Naive thymus-derived CD4-positive, alpha-beta T cell (primary cell): ENCODE data around the gene SLC8B1. TPM values are rescaled to one million over a fixed set of nuclear protein-coding genes. Genes with fewer than 3 reads are reported as not detected.
A peak's percentile ranks its signal among the peaks of the same experiment; 100 is the strongest.

Experiments
- ATAC-seq: fragments of 150-1000 bp; cut with Tn5 transposase; 2 replicates; pipeline ENCODE4 v1.10.0; 2021; ENCODE audit warnings: mild to moderate bottlenecking, moderate library complexity
- CTCF ChIA-PET: fragments of 350-600 bp; sonication (Branson Sonifier 250); formaldehyde crosslinking; loops from one replicate; lab custom pipeline; 2021; ENCODE audit warnings: antibody characterized with exemption; lab: Charles Lee
- POLR2A ChIA-PET: fragments of 350-600 bp; sonication (Branson Sonifier 250); formaldehyde crosslinking; loops from one replicate; lab custom pipeline; 2021; ENCODE audit warnings: antibody characterized with exemption, inconsistent platforms; lab: Charles Lee
- DNase-seq, 9 donors: peaks; one replicate each; pipeline versions ENCODE4 v3.0.0 to v3.0.0-alpha.2; 2020 to 2022; ENCODE audit warnings: mixed read lengths in 1 of 9
- H3K27ac ChIP-seq: one replicate; pipeline ENCODE4 v1.7.0; 2013; ENCODE audit warnings: mild to moderate bottlenecking, low read depth, low read length, moderate library complexity
- H3K27me3 ChIP-seq, 2 donors: one replicate each; pipeline ENCODE4 v1.7.0; 2013; ENCODE audit warnings: low read length in 2 of 2, mild to moderate bottlenecking in 2 of 2, moderate library complexity in 2 of 2; ENCODE audit not compliant: control insufficient read depth in 2 of 2, insufficient read depth in 2 of 2
- H3K36me3 ChIP-seq, 3 experiments: 1 replicate in 2 of 3; 2 replicates in 1 of 3; pipeline ENCODE4 v1.7.0; 2013; ENCODE audit warnings: low read length in 3 of 3, mild to moderate bottlenecking in 3 of 3, moderate library complexity in 1 of 3; ENCODE audit not compliant: insufficient read depth in 3 of 3, control insufficient read depth in 2 of 3
- H3K4me1 ChIP-seq, 2 donors: one replicate each; pipeline ENCODE4 v1.7.0; 2013; ENCODE audit warnings: low read length in 2 of 2, mild to moderate bottlenecking in 2 of 2, moderate library complexity in 1 of 2; ENCODE audit not compliant: control insufficient read depth in 2 of 2, insufficient read depth in 2 of 2
- H3K4me3 ChIP-seq: 2 replicates; pipeline ENCODE4 v1.7.0; 2013; ENCODE audit warnings: mild to moderate bottlenecking, low read length
- H3K9me3 ChIP-seq, 3 experiments: 1 replicate in 2 of 3; 2 replicates in 1 of 3; pipeline ENCODE4 v1.7.0; 2013; ENCODE audit warnings: low read length in 3 of 3; ENCODE audit not compliant: control insufficient read depth in 2 of 3
- H3K27ac Mint-ChIP-seq, 9 donors: one replicate each; pipeline ENCODE4 v1.8.0; 2020 to 2022; ENCODE audit warnings: mixed read lengths in 9 of 9, mild to moderate bottlenecking in 8 of 9, moderate library complexity in 5 of 9, inconsistent platforms in 2 of 9
- H3K27me3 Mint-ChIP-seq, 5 donors: one replicate each; pipeline ENCODE4 v1.8.0; 2021 to 2022; ENCODE audit warnings: mixed read lengths in 5 of 5, mild to moderate bottlenecking in 1 of 5
- H3K36me3 Mint-ChIP-seq, 5 donors: one replicate each; pipeline ENCODE4 v1.8.0; 2020 to 2022; ENCODE audit warnings: mixed read lengths in 5 of 5, mild to moderate bottlenecking in 3 of 5, inconsistent platforms in 1 of 5
- H3K4me1 Mint-ChIP-seq, 7 donors: one replicate each; pipeline ENCODE4 v1.8.0; 2020 to 2022; ENCODE audit warnings: mixed read lengths in 7 of 7, mild to moderate bottlenecking in 3 of 7, inconsistent platforms in 1 of 7
- H3K4me3 Mint-ChIP-seq, 10 donors: one replicate each; pipeline ENCODE4 v1.8.0; 2020 to 2022; ENCODE audit warnings: mild to moderate bottlenecking in 10 of 10, mixed read lengths in 10 of 10, moderate library complexity in 6 of 10, inconsistent platforms in 2 of 10
- H3K9me3 Mint-ChIP-seq, 11 donors: one replicate each; pipeline ENCODE4 v1.8.0; 2020 to 2022; ENCODE audit warnings: mixed read lengths in 11 of 11, mild to moderate bottlenecking in 4 of 11, inconsistent platforms in 1 of 11, moderate library complexity in 1 of 11
- intact Hi-C, 2 donors: fragments of 100-400 bp; cut with micrococcal nuclease; formaldehyde crosslinking; loops; one replicate each; pipeline ENCODE4 v1.15.1; 2023
- polyA plus RNA-seq, 2 donors: library from polyadenylated mRNA; unstranded; fragments of 300-500 nt; fragmentation: Illumina TruSeq; gene quantifications; one replicate each; pipeline ENCODE4 v1.2.3, GENCODE V29; 2021
- total RNA-seq, 6 experiments: library from RNA in 5 of 6; stranded (reverse) in 5 of 6; gene quantifications; 1 replicate in 5 of 6; 2 replicates in 1 of 6; pipeline ENCODE4 v1.2.3 and lab custom pipeline; 2021 to 2026

SLC8B1 gene
- total and polyA plus RNA-seq, 7 experiments from 2014 or later: 40.9 to 169 (median 140) TPM

GRCh38 chr12:113284751-113285150 is 50.2 kb downstream of the SLC8B1 start:
- Histone ChIP-seq H3K4me1 (no peaks in the 10 kb centered on the region), H3K36me3 (peaks cover 0 to 78% (median 10%) of the 10 kb centered on the region in 3 experiments), H3K27ac (no peak overlapping the region), H3K27me3 (no peaks in the 10 kb centered on the region), H3K4me3 (no peak overlapping the region), H3K9me3 (no peaks in the 10 kb centered on the region)
- Mint-ChIP-seq H3K9me3 (no peaks in the 10 kb centered on the region), H3K4me1 (peaks cover 0 to 4% (median 0%) of the 10 kb centered on the region in 7 donors), H3K27me3 (no peaks in the 10 kb centered on the region), H3K27ac (peak overlapping the region in 3 of 9 donors; percentile 32 to 78 (median 60)), H3K4me3 (no peak overlapping the region), H3K36me3 (peaks cover 7 to 36% (median 10%) of the 10 kb centered on the region in 5 donors)
- POLR2A ChIA-PET: interaction anchor here (0.6 kb wide), 1 partner anchor 479 kb away, joined by 4 read pairs; no protein-coding TSS in a partner anchor
- DNase-seq (no peak), ATAC-seq (no peak)
- CTCF ChIA-PET: no interaction called here
- intact Hi-C loops: no loop called here

GRCh38 chr12:113278633-113279032 is 56.3 kb downstream of the SLC8B1 start:
- Mint-ChIP-seq H3K36me3 (peaks cover 5 to 42% (median 8%) of the 10 kb centered on the region in 5 donors), H3K27ac (peak overlapping the region in 5 of 9 donors; percentile 53 to 88 (median 73)), H3K4me1 (peaks cover 0 to 7% (median 0%) of the 10 kb centered on the region in 7 donors), H3K9me3 (no peaks in the 10 kb centered on the region), H3K27me3 (no peaks in the 10 kb centered on the region), H3K4me3 (no peak overlapping the region)
- H3K27me3 ChIP-seq: no peaks in the 10 kb centered on the region
- ATAC-seq (no peak), DNase-seq (no peak)
- H3K4me3 ChIP-seq: no peak overlapping the region
- H3K4me1 ChIP-seq: no peaks in the 10 kb centered on the region
- ChIA-PET POLR2A (no interaction called here), CTCF (no interaction called here)
- peaks cover 0 to 61% (median 9%) of the 10 kb centered on the region in 3 experiments for H3K36me3 ChIP-seq
- intact Hi-C loops: loop anchor here in 1 of 2 donors (5.0 kb wide), 1 partner anchor 46 kb away; no protein-coding TSS in a partner anchor
- no peak overlapping the region for H3K27ac ChIP-seq
- no peaks in the 10 kb centered on the region for H3K9me3 ChIP-seq

DNA sequence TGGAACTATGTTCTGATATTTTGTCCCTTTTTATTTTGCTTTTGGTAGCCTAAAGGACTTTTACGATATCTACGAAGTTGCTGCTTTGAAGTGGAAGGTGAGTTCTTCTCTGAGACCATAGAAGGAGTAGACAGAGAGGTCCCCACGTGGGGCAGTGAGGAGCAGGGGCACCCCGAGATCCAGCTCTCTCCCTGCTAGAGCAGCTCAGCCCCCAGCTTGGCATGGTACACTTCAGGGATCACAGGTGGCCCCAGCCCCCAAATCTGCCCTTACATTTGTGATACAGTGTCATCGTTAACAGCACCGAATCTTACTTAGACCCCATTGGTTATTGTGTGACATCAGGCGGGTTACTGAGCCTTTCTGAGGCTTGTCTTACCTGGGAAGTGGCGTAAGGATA is 56.8 kb downstream of the SLC8B1 start:
- Mint-ChIP-seq H3K36me3 (peaks cover 5 to 45% (median 8%) of the 10 kb centered on the region in 5 donors), H3K27me3 (no peaks in the 10 kb centered on the region)
- POLR2A ChIA-PET: no interaction called here

DNA sequence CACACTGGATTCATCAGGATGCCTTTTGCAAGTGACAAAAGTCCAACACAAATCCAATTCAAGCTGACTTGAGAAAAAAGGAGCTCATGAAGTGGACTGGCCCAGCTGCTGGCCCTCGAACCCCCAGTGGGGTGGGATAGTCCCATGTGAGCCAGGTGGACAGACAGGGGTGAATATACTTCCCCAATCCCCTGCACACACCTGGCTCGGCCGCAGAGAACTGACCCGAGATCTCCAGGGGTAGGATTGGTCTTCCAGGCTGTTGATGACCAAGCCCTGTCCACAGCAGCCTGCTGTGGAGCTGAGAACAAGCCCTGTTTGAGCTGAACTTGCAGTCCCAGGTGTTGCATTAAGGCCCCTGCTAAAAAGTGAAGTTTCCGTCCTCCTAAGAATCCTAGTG is 57.4 kb downstream of the SLC8B1 start:
- Mint-ChIP-seq H3K9me3 (no peaks in the 10 kb centered on the region), H3K4me1 (peaks cover 0 to 7% (median 2%) of the 10 kb centered on the region in 7 donors), H3K36me3 (peaks cover 6 to 48% (median 11%) of the 10 kb centered on the region in 5 donors), H3K27me3 (no peaks in the 10 kb centered on the region), H3K4me3 (no peak overlapping the region), H3K27ac (peak overlapping the region in 1 of 9 donors; percentile 59)
- ATAC-seq (no peak), DNase-seq (no peak)
- no peak overlapping the region for H3K4me3 ChIP-seq
- H3K27ac ChIP-seq: no peak overlapping the region
- ChIA-PET POLR2A (no interaction called here), CTCF (no interaction called here)
- H3K27me3 ChIP-seq: no peaks in the 10 kb centered on the region
- intact Hi-C loops: loop anchor here in 1 of 2 donors (5.0 kb wide), 1 partner anchor 45 kb away; no protein-coding TSS in a partner anchor
- H3K9me3 ChIP-seq: no peaks in the 10 kb centered on the region
- peaks cover 0 to 67% (median 11%) of the 10 kb centered on the region in 3 experiments for H3K36me3 ChIP-seq
- H3K4me1 ChIP-seq: no peaks in the 10 kb centered on the region

More for the DNA sequence above, 56.8 kb downstream of the SLC8B1 start:
- no peak overlapping the region for H3K4me3 Mint-ChIP-seq
- ATAC-seq: no peak
- CTCF ChIA-PET: no interaction called here
- Histone ChIP-seq H3K27ac (no peak overlapping the region), H3K4me3 (no peak overlapping the region), H3K9me3 (no peaks in the 10 kb centered on the region), H3K36me3 (peaks cover 0 to 63% (median 11%) of the 10 kb centered on the region in 3 experiments), H3K27me3 (no peaks in the 10 kb centered on the region), H3K4me1 (no peaks in the 10 kb centered on the region)
- H3K4me1 Mint-ChIP-seq: peaks cover 0 to 7% (median 0%) of the 10 kb centered on the region in 7 donors
- no peaks in the 10 kb centered on the region for H3K9me3 Mint-ChIP-seq
- DNase-seq: no peak
- intact Hi-C loops: loop anchor here in 1 of 2 donors (5.0 kb wide), 1 partner anchor 46 kb away; no protein-coding TSS in a partner anchor
- peak overlapping the region in 7 of 9 donors; percentile 26 to 79 (median 53) for H3K27ac Mint-ChIP-seq

GRCh38 chr12:113276946-113277500 is 57.9 kb downstream of the SLC8B1 start:
- CTCF ChIA-PET: no interaction called here

DNA sequence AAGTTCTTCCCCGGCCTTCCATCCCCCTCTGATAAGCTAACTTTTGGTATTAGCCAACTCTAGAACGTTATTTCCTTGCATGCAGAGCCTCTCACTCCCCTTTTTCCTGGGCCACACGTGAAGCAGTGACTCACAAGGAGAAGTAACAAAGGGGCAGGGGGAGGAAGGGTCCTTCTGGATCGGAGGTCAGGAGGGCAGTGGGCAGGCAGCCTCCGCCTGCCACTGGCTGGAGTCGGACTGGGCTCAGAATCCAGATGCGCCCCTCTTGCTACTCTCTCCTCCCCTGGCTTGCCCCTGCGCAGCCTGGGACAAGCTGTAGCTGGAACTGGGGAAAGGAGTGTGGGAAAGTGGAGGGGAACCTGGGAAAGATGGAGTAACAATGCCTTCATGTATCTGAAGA is 58.6 kb downstream of the SLC8B1 start:
- Mint-ChIP-seq H3K27ac (no peak overlapping the region), H3K4me3 (no peak overlapping the region), H3K36me3 (peaks cover 10 to 52% (median 13%) of the 10 kb centered on the region in 5 donors), H3K27me3 (no peaks in the 10 kb centered on the region), H3K9me3 (no peaks in the 10 kb centered on the region), H3K4me1 (peaks cover 0 to 11% (median 5%) of the 10 kb centered on the region in 7 donors)
- H3K36me3 ChIP-seq: peaks cover 0 to 78% (median 11%) of the 10 kb centered on the region in 3 experiments
- intact Hi-C loops: loop anchor here in 1 of 2 donors (5.0 kb wide), 1 partner anchor 44 kb away; no protein-coding TSS in a partner anchor
- CTCF ChIA-PET: no interaction called here
- POLR2A ChIA-PET: interaction anchor here (0.7 kb wide), 1 partner anchor 9 kb away, joined by 3 read pairs; no protein-coding TSS in a partner anchor
- H3K27me3 ChIP-seq: no peaks in the 10 kb centered on the region
- no peak overlapping the region for H3K4me3 ChIP-seq
- ATAC-seq (no peak), DNase-seq (no peak)
- H3K4me1 ChIP-seq: no peaks in the 10 kb centered on the region
- no peak overlapping the region for H3K27ac ChIP-seq
- no peaks in the 10 kb centered on the region for H3K9me3 ChIP-seq

More at GRCh38 chr12:113276946-113277500, 57.9 kb downstream of the SLC8B1 start:
- no peak for DNase-seq
- H3K36me3 ChIP-seq: peaks cover 0 to 70% (median 11%) of the 10 kb centered on the region in 3 experiments
- no peak for ATAC-seq
- Mint-ChIP-seq H3K4me1 (peaks cover 0 to 7% (median 5%) of the 10 kb centered on the region in 7 donors), H3K36me3 (peaks cover 7 to 51% (median 13%) of the 10 kb centered on the region in 5 donors), H3K4me3 (no peak overlapping the region), H3K9me3 (no peaks in the 10 kb centered on the region), H3K27me3 (no peaks in the 10 kb centered on the region), H3K27ac (peak overlapping the region in 1 of 9 donors; percentile 75)
- intact Hi-C loops: loop anchor here in 1 of 2 donors (5.0 kb wide), 1 partner anchor 45 kb away; no protein-coding TSS in a partner anchor
- no peaks in the 10 kb centered on the region for H3K27me3 ChIP-seq
- no peaks in the 10 kb centered on the region for H3K9me3 ChIP-seq
- no peak overlapping the region for H3K4me3 ChIP-seq
- no peaks in the 10 kb centered on the region for H3K4me1 ChIP-seq
- H3K27ac ChIP-seq: no peak overlapping the region
- POLR2A ChIA-PET: interaction anchor here (0.7 kb wide), 1 partner anchor 10 kb away, joined by 3 read pairs; no protein-coding TSS in a partner anchor
